ENCODE measurements around the gene FRMD4A.

DNA sequence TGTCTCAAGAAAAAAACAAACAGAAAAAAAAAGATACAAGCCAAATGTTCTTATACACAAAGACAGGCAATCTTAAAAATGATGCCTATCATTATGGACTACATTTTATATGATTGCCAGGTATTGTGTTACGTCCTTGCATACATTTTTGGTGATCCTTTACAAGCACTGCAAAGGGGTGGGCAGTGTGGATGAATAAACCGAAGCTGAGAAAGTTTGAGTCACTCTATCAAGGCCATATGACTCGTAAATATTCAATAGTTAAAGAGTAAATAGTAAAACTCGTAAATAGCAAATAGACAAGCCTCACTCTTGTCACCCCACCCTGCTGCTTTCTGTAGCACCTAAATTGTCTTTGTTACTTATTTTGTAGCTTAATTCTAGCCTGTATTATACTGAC, 326.2 kb downstream of the FRMD4A start:
- TF ChIP-seq POLR2A (IDR thresholded peaks at IDR 0.05) = no peak
- TF ChIP-seq, protein P1, sequence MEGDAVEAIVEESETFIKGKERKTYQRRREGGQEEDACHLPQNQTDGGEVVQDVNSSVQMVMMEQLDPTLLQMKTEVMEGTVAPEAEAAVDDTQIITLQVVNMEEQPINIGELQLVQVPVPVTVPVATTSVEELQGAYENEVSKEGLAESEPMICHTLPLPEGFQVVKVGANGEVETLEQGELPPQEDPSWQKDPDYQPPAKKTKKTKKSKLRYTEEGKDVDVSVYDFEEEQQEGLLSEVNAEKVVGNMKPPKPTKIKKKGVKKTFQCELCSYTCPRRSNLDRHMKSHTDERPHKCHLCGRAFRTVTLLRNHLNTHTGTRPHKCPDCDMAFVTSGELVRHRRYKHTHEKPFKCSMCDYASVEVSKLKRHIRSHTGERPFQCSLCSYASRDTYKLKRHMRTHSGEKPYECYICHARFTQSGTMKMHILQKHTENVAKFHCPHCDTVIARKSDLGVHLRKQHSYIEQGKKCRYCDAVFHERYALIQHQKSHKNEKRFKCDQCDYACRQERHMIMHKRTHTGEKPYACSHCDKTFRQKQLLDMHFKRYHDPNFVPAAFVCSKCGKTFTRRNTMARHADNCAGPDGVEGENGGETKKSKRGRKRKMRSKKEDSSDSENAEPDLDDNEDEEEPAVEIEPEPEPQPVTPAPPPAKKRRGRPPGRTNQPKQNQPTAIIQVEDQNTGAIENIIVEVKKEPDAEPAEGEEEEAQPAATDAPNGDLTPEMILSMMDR (IDR thresholded peaks at IDR 0.05) = no peak

Data from uterus (tissue), 2 donors.